Right lobe of liver (tissue), 6 donors: Measurements from ENCODE around the gene ANKFN1. TPM values are rescaled to one million over a fixed set of nuclear protein-coding genes. Genes with fewer than 3 reads are reported as not detected.

Experiments
- ATAC-seq, 4 donors: fragments of 200-7000 bp; cut with Tn5 transposase; one replicate each; pipeline ENCODE4 v1.9.1; 2020; ENCODE audit warnings: mild to moderate bottlenecking in 4 of 4, moderate library complexity in 4 of 4
- DNase-seq, 3 donors: peaks; one replicate each; pipeline ENCODE4 v3.0.0-alpha.2; 2020
- H3K27ac ChIP-seq, 3 donors: fragments of 200-600 bp; one replicate each; pipeline ENCODE4 v1.8.0; 2022
- H3K27me3 ChIP-seq, 2 donors: fragments of 200-600 bp; one replicate each; pipeline ENCODE4 v1.8.0; 2022
- H3K36me3 ChIP-seq, 4 donors: fragments of 200-600 bp; sonication (generic) in 1 of 4; one replicate each; pipeline versions ENCODE4 v1.5.1 to v1.8.0; 2017 to 2022; ENCODE audit warnings: control low read depth in 1 of 4
- H3K4me1 ChIP-seq, 4 donors: fragments of 200-600 bp; sonication (generic) in 1 of 4; one replicate each; pipeline versions ENCODE4 v1.5.1 to v1.8.0; 2017 to 2022; ENCODE audit warnings: control low read depth in 1 of 4
- H3K4me3 ChIP-seq, 3 donors: fragments of 200-600 bp; one replicate each; pipeline ENCODE4 v1.8.0; 2022
- H3K9me3 ChIP-seq, 4 donors: fragments of 200-600 bp; sonication (generic) in 1 of 4; one replicate each; pipeline versions ENCODE4 v1.5.1 to v1.8.0; 2017 to 2022; ENCODE audit warnings: control low read depth in 1 of 4
- CTCF ChIP-seq, 4 donors: fragments of 200-600 bp in 3 of 4; fragments of 450-650 bp in 1 of 4; IDR thresholded peaks; one replicate each; pipeline versions ENCODE4 v1.5.1 to v1.8.0; 2016 to 2022; ENCODE audit warnings: antibody characterized with exemption in 4 of 4, mild to moderate bottlenecking in 2 of 4
- POLR2A ChIP-seq: fragments of 450-650 bp; IDR thresholded peaks from one replicate; pipeline ENCODE4 v1.6.1; 2017; ENCODE audit warnings: antibody characterized with exemption, mild to moderate bottlenecking
- WGBS: methylation state at CpG from one replicate; pipeline ENCODE4 v1.1.6; 2018; ENCODE audit warnings: low coverage, low lambda C conversion rate; ENCODE audit not compliant: insufficient coverage; ENCODE audit errors: missing lambda C conversion rate; 5-methylcytosine and 5-hydroxymethylcytosine counted together
- intact Hi-C, 2 donors: fragments of 100-400 bp; cut with DNase I; formaldehyde crosslinking; loops; one replicate each; pipeline versions ENCODE4 v1.11.2 to v1.14.1; 2022
- total RNA-seq, 6 experiments: library from RNA; depleted of rRNA in 2 of 6; stranded (reverse); fragments of >200 nt in 2 of 6; fragmentation: NEBNext Ultra II Directional in 3 of 6; extraction: Animal tissue kit (Norgen Biotek cat#: 25700) in 3 of 6; gene quantifications; one replicate each; pipeline versions ENCODE4 v1.1.0 to v1.2.4, GENCODE V29; 2016 to 2023
- donor health status: DM: no; HTN: yes; CAD: no.
- donor health status: DM: no; HTN: no; CAD: no.
- donor health status: DM: no; HTN: no; CAD: no.
- donor health status: DM: no; HTN: yes; CAD: no.
- donor health status: DM: no; HTN: yes; CAD: no.

The ANKFN1 gene
- total RNA-seq, 6 experiments from 2014 or later = 0.11 TPM; not detected in 5

GRCh38 chr17:56119191-56119590 lies 34.1 kb upstream of the ANKFN1 start:
- H3K27me3 ChIP-seq = no peaks in the 10 kb centered on the region
- WGBS = 50% methylated on average over 2 of the region's 2 CpGs
- DNase-seq = no peak
- H3K4me3 ChIP-seq = no peak overlapping the region
- no peak overlapping the region for H3K27ac ChIP-seq
- TF ChIP-seq POLR2A (no peak), CTCF (IDR thresholded peaks at IDR 0.05) (no peak)
- H3K4me1 ChIP-seq = no peaks in the 10 kb centered on the region
- ATAC-seq = no peak
- no peaks in the 10 kb centered on the region for H3K9me3 ChIP-seq
- no peaks in the 10 kb centered on the region for H3K36me3 ChIP-seq
- intact Hi-C loops = no loop called here

GRCh38 chr17:56119936-56120335 lies 33.3 kb upstream of the ANKFN1 start:
- DNase-seq (no peak), ATAC-seq (no peak)
- intact Hi-C loops = no loop called here
- WGBS = 56% methylated on average over 4 of the region's 4 CpGs
- Histone ChIP-seq H3K4me1 (no peaks in the 10 kb centered on the region), H3K27me3 (no peaks in the 10 kb centered on the region), H3K4me3 (no peak overlapping the region), H3K27ac (no peak overlapping the region), H3K36me3 (no peaks in the 10 kb centered on the region), H3K9me3 (no peaks in the 10 kb centered on the region)
- TF ChIP-seq CTCF (IDR thresholded peaks at IDR 0.05) (no peak), POLR2A (no peak)

GRCh38 chr17:56121191-56122051 lies 31.9 kb upstream of the ANKFN1 start:
- intact Hi-C loops = no loop called here
- ATAC-seq (peak in 1 of 4 donors; percentile 46), DNase-seq (no peak)
- Histone ChIP-seq H3K36me3 (no peaks in the 10 kb centered on the region), H3K4me1 (no peaks in the 10 kb centered on the region), H3K27ac (no peak overlapping the region), H3K4me3 (no peak overlapping the region), H3K9me3 (no peaks in the 10 kb centered on the region), H3K27me3 (no peaks in the 10 kb centered on the region)
- 64% methylated on average over 9 of the region's 9 CpGs for WGBS
- TF ChIP-seq CTCF (IDR thresholded peaks at IDR 0.05) (peak; percentile 5 to 36 (median 14)), POLR2A (no peak)

- TF ChIP-seq POLR2A (no peak), CTCF (IDR thresholded peaks at IDR 0.05) (peak; percentile 61 to 74 (median 64))
- H3K27ac ChIP-seq = no peak overlapping the region
- no peaks in the 10 kb centered on the region for H3K9me3 ChIP-seq
- no peak overlapping the region for H3K4me3 ChIP-seq
- WGBS = 32% methylated on average over 12 of the region's 14 CpGs
- ATAC-seq (peak; percentile 68 to 84 (median 70)), DNase-seq (no peak)
- no peaks in the 10 kb centered on the region for H3K36me3 ChIP-seq
- intact Hi-C loops = no loop called here
- H3K4me1 ChIP-seq = no peaks in the 10 kb centered on the region
- no peaks in the 10 kb centered on the region for H3K27me3 ChIP-seq
Observed at GRCh38 chr17:56125830-56126819, 27.1 kb upstream of the ANKFN1 start.
